ENCODE results near the gene C11orf97. TPM values are rescaled to one million over a fixed set of nuclear protein-coding genes. Genes with fewer than 3 reads are reported as not detected.

The C11orf97 gene
- total RNA-seq, 1 donor from 2014 or later: not detected

DNA sequence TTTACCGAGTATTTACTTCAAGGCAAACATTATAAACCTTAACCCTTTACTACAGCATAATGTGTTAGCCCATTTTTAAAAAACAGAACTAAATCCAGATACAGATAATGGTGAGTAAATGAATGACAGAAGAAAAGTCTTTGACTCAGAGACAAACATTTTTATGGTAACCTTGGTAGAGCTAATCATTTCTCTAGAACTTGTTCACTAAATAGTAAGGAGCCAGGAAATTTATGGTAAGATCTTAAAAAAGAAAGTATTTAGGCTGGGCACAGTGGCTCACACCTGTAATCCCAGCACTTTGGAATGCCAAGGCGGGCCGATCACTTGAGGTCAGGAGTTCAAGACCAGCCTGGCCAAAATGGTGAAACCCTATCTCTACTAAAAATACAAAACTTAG, 19.9 kb downstream of the C11orf97 start:
- peaks cover 3% of the 10 kb centered on the region for H3K4me1 Mint-ChIP-seq (ENCODE audit: unreplicated experiment)
- no peak for DNase-seq (ENCODE audit: low spot score)
- no peaks in the 10 kb centered on the region for H3K27me3 Mint-ChIP-seq (ENCODE audit: unreplicated experiment)
- no peaks in the 10 kb centered on the region for H3K36me3 Mint-ChIP-seq (ENCODE audit: low read depth, unreplicated experiment)
- no peak overlapping the region for H3K27ac Mint-ChIP-seq (ENCODE audit: unreplicated experiment)
- no peaks in the 10 kb centered on the region for H3K9me3 Mint-ChIP-seq (ENCODE audit: unreplicated experiment)
- no peak overlapping the region for H3K4me3 Mint-ChIP-seq (ENCODE audit: unreplicated experiment)
- TF ChIP-seq, protein P1, sequence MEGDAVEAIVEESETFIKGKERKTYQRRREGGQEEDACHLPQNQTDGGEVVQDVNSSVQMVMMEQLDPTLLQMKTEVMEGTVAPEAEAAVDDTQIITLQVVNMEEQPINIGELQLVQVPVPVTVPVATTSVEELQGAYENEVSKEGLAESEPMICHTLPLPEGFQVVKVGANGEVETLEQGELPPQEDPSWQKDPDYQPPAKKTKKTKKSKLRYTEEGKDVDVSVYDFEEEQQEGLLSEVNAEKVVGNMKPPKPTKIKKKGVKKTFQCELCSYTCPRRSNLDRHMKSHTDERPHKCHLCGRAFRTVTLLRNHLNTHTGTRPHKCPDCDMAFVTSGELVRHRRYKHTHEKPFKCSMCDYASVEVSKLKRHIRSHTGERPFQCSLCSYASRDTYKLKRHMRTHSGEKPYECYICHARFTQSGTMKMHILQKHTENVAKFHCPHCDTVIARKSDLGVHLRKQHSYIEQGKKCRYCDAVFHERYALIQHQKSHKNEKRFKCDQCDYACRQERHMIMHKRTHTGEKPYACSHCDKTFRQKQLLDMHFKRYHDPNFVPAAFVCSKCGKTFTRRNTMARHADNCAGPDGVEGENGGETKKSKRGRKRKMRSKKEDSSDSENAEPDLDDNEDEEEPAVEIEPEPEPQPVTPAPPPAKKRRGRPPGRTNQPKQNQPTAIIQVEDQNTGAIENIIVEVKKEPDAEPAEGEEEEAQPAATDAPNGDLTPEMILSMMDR (IDR thresholded peaks at IDR 0.05; ENCODE audit: unreplicated experiment): no peak

DNA sequence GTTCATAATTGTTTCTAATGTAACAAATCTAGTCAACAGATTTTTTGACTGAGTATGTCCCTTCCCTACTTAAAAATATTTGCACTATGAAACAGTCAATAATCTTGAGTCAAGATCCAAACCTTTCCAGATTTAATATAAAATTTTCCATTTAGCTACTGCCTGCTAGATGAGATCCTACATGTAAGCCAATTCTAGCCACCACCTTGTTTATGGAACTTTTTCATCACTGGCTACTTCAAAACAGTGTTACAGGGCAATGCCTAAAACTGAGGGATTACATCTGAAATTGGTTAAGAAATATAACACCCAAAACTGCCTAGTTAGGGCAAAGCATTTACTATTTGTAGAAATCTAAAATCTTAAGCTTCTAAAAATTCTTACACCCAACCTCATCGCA, 20.9 kb downstream of the C11orf97 start:
- DNase-seq (ENCODE audit: low spot score): no peak
- H3K27me3 Mint-ChIP-seq (ENCODE audit: unreplicated experiment): no peaks in the 10 kb centered on the region
- no peak overlapping the region for H3K4me3 Mint-ChIP-seq (ENCODE audit: unreplicated experiment)
- no peaks in the 10 kb centered on the region for H3K36me3 Mint-ChIP-seq (ENCODE audit: low read depth, unreplicated experiment)
- no peak overlapping the region for H3K27ac Mint-ChIP-seq (ENCODE audit: unreplicated experiment)
- H3K9me3 Mint-ChIP-seq (ENCODE audit: unreplicated experiment): no peaks in the 10 kb centered on the region
- H3K4me1 Mint-ChIP-seq (ENCODE audit: unreplicated experiment): peaks cover 3% of the 10 kb centered on the region
- TF ChIP-seq, protein P1 (IDR thresholded peaks at IDR 0.05; ENCODE audit: unreplicated experiment): no peak

DNA sequence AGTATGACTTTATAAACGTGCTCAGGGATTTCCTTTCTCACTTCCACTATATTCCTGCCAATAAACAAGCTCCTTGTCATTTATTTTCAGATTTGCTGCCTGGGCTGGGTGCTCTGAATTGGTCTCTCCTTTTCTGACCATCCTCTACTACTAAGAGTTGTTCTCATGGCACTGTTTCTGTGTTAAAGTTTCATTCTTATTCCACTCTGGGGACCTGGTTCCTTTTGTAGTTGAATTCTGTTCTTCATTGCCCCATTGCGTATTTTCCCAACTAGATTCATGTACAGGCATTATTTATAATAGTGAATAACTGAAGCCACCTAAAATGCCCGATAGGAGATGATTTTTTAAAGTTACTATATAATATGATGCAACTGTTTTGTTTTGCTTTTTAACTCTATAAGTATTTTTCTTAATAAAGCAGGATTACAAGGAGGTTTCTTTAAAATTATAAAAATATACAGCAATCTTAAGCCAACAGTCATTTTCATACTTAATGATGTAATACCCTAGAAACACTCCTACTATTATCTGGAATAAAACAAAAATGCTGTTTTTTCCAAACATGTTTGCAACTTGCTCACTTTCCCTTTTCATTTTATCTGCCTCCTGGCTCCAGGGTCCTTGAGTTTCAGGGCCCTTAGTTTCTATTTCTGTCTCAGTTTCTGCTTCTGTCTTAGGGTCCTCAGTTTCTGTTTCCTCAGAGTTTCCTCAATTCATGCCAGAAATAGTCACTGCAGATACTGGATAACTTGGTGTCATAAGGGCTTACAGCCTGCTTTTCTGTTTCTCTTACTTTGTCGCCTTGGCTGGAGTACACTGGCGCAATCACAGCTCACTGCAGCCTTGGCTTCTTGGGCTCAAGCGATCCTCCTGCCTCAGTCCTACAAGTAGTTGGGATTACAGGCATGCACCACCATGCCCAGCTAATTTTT, 21.7 kb downstream of the C11orf97 start:
- Mint-ChIP-seq H3K4me1 (ENCODE audit: unreplicated experiment) (peaks cover 3% of the 10 kb centered on the region), H3K36me3 (ENCODE audit: low read depth, unreplicated experiment) (no peaks in the 10 kb centered on the region), H3K4me3 (ENCODE audit: unreplicated experiment) (no peak overlapping the region), H3K27me3 (ENCODE audit: unreplicated experiment) (no peaks in the 10 kb centered on the region), H3K27ac (ENCODE audit: unreplicated experiment) (no peak overlapping the region), H3K9me3 (ENCODE audit: unreplicated experiment) (no peaks in the 10 kb centered on the region)
- TF ChIP-seq, protein P1 (IDR thresholded peaks at IDR 0.05; ENCODE audit: unreplicated experiment): no peak
- DNase-seq (ENCODE audit: low spot score): no peak

DNA sequence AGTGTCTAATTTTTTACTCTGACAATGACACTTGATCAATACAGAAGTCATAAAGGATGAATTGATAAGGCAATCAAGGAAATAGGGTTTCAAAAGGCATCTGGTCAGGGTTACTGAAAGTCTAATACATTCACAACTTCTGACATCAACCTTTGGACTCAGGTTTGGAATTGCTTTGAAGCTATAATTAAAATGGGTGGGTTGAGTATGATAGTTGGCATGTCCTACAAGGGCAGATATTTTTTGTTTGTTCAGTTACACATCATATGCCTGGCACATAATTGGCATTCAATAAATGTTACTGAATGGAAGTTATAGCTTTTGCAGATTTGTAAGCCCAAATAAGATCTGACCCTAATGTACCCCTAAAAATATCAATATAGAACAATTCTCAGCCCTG, 24.1 kb downstream of the C11orf97 start:
- Mint-ChIP-seq H3K36me3 (ENCODE audit: low read depth, unreplicated experiment) (no peaks in the 10 kb centered on the region), H3K27ac (ENCODE audit: unreplicated experiment) (no peak overlapping the region)

More for the DNA sequence above, 24.1 kb downstream of the C11orf97 start:
- TF ChIP-seq, protein P1 (IDR thresholded peaks at IDR 0.05; ENCODE audit: unreplicated experiment): no peak
- H3K27me3 Mint-ChIP-seq (ENCODE audit: unreplicated experiment): peaks cover 3% of the 10 kb centered on the region
- no peaks in the 10 kb centered on the region for H3K9me3 Mint-ChIP-seq (ENCODE audit: unreplicated experiment)
- no peak overlapping the region for H3K4me3 Mint-ChIP-seq (ENCODE audit: unreplicated experiment)
- peaks cover 3% of the 10 kb centered on the region for H3K4me1 Mint-ChIP-seq (ENCODE audit: unreplicated experiment)
- DNase-seq (ENCODE audit: low spot score): no peak
